HEK293 (cell line): ENCODE results near the gene MPPED2.

Experiments
- ZSCAN4 ChIP-seq: fragments of 450-650 bp; formaldehyde crosslinking; IDR thresholded peaks from 2 replicates; pipeline ENCODE4 v1.5.1; 2017; ENCODE audit warnings: missing biosample characterization, missing genetic modification characterization
- TF ChIP-seq, protein P1 (sequence below): fragments of 450-650 bp; formaldehyde crosslinking; IDR thresholded peaks from 2 replicates; pipeline ENCODE4 v1.5.1; 2016; ENCODE audit warnings: missing biosample characterization, missing genetic modification characterization

GRCh38 chr11:30381879-30382278, 204.3 kb downstream of the MPPED2 start:
- TF ChIP-seq, protein P1, sequence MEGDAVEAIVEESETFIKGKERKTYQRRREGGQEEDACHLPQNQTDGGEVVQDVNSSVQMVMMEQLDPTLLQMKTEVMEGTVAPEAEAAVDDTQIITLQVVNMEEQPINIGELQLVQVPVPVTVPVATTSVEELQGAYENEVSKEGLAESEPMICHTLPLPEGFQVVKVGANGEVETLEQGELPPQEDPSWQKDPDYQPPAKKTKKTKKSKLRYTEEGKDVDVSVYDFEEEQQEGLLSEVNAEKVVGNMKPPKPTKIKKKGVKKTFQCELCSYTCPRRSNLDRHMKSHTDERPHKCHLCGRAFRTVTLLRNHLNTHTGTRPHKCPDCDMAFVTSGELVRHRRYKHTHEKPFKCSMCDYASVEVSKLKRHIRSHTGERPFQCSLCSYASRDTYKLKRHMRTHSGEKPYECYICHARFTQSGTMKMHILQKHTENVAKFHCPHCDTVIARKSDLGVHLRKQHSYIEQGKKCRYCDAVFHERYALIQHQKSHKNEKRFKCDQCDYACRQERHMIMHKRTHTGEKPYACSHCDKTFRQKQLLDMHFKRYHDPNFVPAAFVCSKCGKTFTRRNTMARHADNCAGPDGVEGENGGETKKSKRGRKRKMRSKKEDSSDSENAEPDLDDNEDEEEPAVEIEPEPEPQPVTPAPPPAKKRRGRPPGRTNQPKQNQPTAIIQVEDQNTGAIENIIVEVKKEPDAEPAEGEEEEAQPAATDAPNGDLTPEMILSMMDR (tag by site-specific recombination), result no peak
- TF ChIP-seq ZSCAN4 (tag by site-specific recombination), result no peak
